DMS53 (cell line): ENCODE data around the gene GSTP1.
"Not testable (repeated sequence)": the region's sequence is repeated elsewhere in the genome, so short reads cannot be mapped to it uniquely, and the experiment has no call there.

Experiments
- DNase-seq: peaks from one replicate; lab custom pipeline; 2025; lab: John Stamatoyannopoulos, UW

GSTP1 gene

GRCh38 chr11:67563705-67564114 lies 19.9 kb upstream of the GSTP1 start:
- DNase-seq: peak; percentile 68

DNA sequence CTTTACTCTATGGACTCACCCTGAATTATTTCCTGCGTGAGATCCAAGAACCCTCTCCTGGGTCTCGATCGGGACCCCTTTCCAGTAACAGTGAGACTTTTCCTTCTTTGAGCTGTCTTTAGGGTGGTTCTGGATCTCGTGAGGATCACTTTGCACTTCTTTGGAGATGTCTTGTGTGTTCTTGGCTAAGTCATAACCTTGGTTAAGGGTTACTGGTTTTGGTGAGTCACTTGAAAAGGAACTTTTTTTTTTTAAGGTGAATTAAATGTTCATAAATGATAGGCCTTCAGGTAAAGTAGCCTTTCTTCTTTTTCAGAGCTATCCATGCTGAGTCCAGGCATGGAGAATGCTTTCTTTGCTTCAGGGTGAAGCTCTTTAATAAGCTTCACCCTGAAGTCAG lies 19.4 kb upstream of the GSTP1 start:
- DNase-seq: no peak

- no peak for DNase-seq
Observed at GRCh38 chr11:67571443-67571842, 12.2 kb upstream of the GSTP1 start.

DNA sequence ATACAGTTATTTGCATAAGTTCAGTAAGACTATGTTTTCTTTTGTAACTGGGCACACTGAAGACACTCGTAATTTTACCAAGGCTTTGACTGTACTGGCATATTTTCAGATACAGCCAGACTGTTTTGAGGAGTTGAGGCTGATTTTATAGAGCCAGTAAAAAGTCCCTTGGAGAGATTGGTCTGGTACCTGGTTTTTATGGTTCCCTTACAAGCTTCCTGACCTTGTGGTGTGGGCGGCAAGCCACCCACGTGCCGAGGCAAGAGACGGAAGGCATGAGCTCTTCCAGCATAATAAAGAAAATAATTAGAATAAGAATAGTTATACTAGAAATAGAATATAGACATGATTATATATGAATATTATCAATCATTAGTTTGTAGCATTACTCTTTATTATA lies 11.3 kb upstream of the GSTP1 start:
- DNase-seq: no peak

- peak; percentile 96 for DNase-seq
Observed at GRCh38 chr11:67572747-67573419, 10.7 kb upstream of the GSTP1 start.

DNA sequence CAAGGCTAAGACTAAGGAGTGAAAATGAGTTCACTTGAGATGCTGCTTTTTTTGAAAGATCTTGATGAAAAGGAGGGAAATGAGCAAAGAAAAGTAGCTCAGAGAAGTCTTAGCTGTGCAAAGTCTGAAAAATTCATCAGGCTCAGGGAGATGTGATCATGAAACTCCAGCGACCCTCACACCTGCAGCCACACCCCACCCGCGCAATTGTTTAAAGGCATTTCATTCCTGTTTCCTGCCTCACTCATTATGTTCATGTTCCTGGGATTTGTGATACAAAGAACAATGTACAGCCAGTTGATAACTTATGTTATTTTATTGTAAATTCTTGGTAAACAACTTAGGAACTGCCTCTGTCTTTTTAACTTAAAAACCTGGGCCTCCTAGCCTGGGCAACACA lies 8.7 kb upstream of the GSTP1 start:
- no peak for DNase-seq

DNA sequence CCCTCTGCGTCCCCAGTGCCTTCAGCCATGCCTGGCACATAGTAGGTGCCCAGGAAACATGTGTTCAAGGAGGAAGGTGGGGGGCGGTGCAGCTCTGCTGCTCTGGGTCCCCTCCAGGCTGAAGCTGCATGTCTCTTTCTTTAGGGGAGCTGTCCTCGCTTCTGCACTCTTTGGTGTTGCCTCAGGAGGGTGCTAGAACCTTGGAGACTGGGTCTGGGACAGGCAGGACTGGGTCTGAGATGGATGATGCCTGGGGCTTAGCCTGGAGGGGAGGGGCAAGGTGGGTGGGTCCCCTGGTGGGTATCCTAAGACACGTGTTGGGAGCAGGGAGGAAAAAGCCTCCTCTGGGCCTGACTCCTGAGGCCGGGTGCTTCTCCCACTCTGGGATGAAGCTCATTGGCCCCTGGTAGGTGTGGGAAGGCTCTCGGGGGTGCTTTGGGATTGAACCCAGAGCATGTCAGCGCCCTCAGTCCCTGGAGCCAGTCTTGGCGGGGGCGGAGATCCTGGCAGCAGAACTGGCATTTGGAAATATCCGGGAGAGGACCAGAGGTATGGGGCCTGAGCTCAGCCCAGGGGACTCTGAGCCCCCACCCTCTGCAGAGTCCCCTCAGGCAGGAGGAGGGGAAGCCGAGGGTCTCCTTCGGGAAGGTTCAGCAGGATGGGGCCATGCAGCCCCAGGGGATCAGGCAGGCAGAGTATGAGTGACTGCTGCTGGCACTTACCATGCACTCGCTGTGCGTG lies 6.7 kb upstream of the GSTP1 start:
- peak; percentile 30 for DNase-seq

- DNase-seq: no peak
Observed at GRCh38 chr11:67577951-67578350, 5.7 kb upstream of the GSTP1 start.

GRCh38 chr11:67581469-67581868 lies 2.1 kb upstream of the GSTP1 start:
- peak; percentile 93 for DNase-seq

- DNase-seq: peak; percentile 64
Observed at GRCh38 chr11:67582011-67582410, 1.6 kb upstream of the GSTP1 start.

GRCh38 chr11:67584205-67584880 lies 731 bp downstream of the GSTP1 start:
- peak; percentile 84 for DNase-seq

GRCh38 chr11:67584881-67585873 lies 1.6 kb downstream of the GSTP1 start:
- DNase-seq: peak; percentile 55

DNA sequence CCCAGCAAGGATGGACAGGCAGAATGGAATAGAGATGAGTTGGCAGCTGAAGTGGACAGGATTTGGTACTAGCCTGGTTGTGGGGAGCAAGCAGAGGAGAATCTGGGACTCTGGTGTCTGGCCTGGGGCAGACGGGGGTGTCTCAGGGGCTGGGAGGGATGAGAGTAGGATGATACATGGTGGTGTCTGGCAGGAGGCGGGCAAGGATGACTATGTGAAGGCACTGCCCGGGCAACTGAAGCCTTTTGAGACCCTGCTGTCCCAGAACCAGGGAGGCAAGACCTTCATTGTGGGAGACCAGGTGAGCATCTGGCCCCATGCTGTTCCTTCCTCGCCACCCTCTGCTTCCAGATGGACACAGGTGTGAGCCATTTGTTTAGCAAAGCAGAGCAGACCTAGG lies 2.3 kb downstream of the GSTP1 start:
- no peak for DNase-seq

- no peak for DNase-seq
Observed at GRCh38 chr11:67586568-67587250, 3.1 kb downstream of the GSTP1 start.

GRCh38 chr11:67588136-67588503 lies 4.5 kb downstream of the GSTP1 start:
- no peak for DNase-seq

DNA sequence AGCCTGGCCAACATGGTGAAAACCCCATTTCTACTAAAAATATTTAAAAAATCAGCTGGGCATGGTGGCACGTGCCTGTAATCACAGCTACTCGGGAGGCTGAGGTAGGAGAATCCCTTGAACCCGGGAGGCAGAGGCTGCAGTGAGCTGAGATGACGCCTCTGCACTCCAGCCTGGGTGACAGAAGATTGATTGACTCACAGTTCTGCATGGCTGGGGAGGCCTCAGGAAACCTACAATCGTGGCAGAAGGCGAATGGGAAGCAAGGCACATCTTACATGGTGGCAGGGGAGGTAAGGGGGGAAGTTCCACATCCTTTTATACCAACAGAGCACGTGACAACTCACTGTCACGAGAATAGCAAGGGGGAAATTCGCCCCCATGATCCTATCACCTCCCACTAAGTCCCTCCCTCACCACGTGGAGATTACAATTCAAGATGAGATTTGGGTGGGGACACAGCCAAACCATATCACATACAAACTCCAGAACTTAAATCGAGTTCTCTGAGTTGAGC lies 5.3 kb downstream of the GSTP1 start:
- DNase-seq: not testable (repeated sequence)

- no peak for DNase-seq
Observed at GRCh38 chr11:67592880-67593564, 9.4 kb downstream of the GSTP1 start.

DNA sequence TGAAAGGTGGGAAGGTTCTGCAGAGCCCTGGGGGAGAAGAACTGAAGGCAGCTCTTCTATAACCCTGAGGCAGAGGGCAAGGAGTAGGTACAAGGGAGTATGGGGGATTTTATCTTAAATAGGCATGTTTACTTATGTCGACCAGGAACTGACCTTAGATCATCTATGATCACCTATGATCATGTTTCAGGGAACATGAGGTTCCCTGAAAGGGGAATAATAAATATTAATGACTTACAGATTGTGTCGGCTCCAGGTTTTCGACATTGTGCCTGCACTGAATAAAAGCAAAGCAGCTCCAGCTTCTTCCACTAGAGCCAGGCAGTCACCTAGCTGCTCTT lies 9.9 kb downstream of the GSTP1 start:
- no peak for DNase-seq

DNA sequence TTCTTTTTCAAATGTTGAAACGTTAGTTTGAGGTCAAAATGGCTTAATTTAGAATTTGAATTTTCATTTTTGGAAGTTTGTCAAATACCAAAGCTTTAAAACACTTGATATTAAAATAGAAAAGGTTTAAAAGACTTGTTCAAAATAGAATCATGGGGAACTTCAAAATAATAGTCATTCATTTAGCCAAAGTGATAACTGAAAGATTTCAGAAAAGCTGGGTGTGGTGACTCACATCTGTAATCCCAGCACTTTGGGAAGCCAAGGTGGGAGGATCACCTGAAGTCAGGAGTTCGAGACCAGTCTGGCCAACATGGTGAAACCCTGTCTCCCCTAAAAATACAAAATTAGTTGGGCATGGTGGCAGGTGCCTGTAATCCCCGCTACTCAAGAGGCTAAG lies 10.9 kb downstream of the GSTP1 start:
- no peak for DNase-seq

DNA sequence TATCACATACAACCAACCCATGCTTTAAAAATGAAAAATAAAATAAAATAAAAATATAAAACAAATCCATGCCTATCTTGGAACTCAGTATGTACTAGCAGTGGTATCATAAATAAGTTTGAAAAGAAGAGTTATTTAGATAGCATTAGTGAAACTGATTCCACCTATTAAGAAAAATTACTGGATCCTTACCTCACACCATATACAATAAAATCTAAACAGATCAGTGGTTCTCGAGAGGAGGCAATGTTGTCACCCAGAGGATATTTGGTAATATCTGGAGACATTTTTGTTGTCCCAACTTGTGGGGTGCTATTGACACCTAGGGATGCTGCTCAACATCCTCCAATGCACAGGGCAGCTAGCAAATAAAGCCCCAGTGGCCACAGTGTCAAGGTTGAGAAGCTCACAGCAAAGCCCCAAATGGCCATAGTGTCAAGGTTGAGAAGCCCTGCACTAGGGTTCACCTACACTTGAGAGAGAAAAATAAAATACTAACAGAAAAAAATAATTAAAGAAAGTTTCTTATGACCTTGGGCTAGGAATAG lies 13.2 kb downstream of the GSTP1 start:
- no peak for DNase-seq
